Urothelium cell line (cell line): Measurements from ENCODE around the gene IGF2BP2.

Source experiments
- DNase-seq: peaks from one replicate; pipeline ENCODE4 v3.0.0; 2011; ENCODE audit warnings: low spot score, mixed read lengths
- FAIRE-seq: peaks from 2 replicates; lab custom pipeline; 2011; peaks lifted over from hg19 to GRCh38; lab: Jason Lieb, UNC

The IGF2BP2 gene

DNA sequence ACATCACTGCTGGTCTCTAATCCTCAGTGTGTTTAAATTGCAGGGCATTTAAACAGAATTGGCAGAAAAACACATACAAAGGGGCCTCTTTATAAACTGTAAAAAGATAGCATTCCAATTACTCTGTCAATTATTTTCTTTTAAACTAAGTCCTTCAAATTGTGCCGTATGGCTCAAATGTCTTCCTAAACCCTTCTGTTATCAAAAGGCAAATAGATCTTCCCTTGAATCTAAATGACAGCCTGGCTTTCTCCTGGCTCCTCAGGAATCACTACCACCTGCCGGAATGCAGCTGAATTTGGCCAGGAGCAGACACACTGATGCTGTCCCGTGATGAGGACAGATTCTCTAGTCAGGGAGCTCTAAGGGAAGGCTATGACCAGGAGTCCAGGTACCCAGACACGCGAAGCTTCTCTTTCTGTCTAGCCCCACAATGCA lies 85.6 kb downstream of the IGF2BP2 start:
- DNase-seq (no peak), FAIRE-seq (no peak)

DNA sequence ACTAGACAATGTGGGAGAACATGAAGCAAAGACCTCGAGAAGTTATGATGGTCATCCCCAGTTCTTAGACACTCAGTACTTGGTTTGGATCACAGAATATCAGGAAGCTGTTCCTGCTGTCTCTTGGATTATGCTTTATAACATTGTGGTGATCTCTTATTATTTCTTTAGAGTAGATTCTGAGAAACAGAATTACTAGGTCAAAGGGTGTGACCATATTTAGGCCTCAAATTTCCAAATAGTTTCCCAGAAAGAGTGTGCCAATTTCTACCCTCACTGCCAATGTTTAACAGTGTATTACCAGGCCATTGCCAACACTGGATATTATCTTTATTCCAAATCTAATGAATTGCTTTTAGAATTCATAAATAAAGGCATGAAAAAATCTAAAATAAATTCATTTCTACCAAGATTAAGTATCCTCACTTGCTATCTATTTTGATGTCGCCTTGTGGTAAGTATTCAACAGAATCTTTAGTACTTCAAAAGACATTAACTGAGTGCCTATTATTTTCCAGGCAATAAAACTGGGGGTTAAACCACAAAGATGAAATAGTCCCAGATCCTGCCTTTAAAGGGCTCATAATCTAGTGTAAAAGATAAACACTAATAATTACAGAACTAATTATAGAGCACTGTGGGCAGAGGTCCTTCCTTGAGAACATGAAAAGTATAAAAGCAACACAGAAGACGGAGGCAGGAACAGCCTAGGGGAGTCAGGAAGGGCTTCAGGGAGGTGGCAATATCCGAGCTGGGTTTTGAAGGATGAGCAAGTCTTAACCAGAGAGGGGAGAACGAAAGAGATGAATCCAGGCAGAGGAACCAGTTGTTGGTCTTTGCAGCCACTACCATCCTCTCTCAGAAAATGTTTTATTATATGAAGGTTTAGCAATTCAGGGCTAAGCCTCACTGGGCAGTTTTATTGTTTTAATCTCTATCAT lies 86.8 kb downstream of the IGF2BP2 start:
- FAIRE-seq = no peak
- no peak for DNase-seq

DNA sequence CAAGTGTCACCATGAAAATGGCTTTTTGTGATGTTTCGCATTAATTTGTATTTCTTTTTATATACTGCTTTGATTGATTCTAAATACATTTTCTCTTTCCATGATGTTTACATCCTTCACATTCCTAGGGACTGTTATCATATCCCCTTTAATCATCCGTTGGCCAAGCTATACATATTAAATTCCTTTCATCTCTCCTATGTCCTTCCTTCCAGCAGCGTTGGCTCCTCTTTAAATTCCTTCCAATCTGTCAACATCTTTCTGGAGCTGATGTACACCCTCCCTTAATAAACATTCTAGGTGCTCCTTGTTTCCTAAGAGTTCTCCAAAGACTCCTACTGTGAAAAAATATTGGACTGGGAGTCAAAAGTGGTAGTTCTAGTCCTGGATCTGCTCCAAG lies 87.8 kb downstream of the IGF2BP2 start:
- no peak for DNase-seq
- no peak for FAIRE-seq

DNA sequence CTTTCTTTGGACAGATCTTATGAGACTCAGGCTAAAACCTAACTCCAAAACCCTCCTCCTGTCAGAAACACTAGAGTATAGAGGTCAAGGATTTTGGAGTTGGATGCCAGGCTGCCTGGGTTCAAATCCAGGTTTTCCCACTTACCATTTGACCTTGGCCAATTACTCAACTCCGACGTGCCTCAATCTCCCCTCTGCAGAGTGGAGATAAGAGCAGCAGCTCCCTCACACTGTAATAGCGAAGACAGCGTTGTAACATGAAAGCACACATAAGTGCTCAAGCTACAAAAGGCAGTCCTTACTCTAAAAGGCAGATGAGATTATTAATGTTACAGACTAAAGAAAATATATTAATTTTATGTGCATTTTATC lies 90.1 kb downstream of the IGF2BP2 start:
- FAIRE-seq (no peak), DNase-seq (no peak)

DNA sequence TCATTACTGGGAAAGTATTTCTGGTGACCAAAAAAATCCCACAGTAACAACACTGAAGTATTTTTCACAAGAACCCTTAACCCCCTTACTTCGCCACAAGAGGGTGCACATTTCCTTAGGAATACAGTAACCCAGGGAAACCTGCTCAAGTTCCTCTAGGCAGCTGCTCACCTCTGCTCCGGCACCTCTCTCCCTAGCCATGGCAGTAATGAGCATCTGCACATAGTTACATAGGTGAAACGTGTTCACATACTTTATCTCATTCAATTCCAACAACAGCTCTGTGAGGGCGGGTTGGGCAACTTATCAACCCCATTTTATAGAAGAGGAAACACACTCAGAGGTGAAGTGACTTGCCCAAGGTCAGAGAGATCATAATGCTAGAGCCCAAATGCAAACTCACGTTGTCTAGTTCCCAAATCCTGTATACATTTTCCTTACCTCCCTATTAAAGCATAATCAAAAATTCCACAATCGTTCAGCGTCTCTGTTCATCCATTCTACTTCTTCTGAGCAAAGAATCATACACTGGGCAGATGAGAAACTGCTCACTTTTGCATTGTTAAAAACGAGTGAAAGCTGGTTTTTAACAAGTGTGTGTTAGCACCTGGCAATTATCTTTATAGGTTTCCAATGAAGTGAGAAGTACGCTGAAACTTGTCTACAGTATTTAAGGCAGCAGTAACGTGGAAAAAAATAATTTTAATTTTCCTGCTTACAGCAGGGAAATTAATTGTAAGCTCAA lies 90.7 kb downstream of the IGF2BP2 start:
- no peak for FAIRE-seq

DNA sequence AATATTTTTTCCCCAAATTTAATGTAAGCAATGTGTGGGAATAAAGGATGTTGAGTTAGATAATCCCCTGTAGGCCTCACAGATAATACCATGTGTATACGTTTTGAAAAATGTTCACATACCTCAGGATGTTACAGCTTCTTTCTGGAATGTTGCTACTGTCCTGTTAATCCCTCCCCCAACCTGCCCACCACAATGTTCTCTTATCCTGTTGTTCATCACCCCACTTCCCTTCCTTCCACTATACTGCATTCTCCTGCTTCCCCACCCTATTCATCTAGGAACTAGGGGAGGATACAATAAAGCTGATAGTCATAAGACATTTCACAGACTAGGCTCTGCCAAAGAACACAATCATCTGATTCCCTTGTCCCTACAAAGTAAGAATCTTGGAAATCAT lies 92.1 kb downstream of the IGF2BP2 start:
- DNase-seq = peak; percentile 62

More for the DNA sequence above, 90.7 kb downstream of the IGF2BP2 start:
- peak; percentile 76 for DNase-seq

DNA sequence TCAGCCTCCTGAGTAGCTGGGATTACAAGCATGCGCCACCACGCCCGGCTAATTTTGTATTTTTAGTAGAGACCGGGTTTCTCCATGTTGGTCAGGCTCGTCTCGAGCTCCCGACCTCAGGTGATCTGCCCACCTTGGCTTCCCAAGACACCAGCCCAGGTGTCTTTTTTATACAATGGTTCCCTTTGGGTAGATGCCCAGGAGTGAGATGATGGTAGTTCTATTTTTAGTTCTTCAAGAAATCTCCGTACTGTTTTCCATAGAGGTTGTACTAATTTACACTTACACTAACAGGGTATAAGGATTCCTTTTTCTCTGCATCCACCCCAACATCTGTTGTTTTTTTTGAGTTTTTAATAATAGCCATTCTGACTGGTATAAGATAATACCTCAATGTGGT lies 94.3 kb downstream of the IGF2BP2 start:
- FAIRE-seq (no peak), DNase-seq (no peak)

More for the DNA sequence above, 92.1 kb downstream of the IGF2BP2 start:
- no peak for FAIRE-seq

DNA sequence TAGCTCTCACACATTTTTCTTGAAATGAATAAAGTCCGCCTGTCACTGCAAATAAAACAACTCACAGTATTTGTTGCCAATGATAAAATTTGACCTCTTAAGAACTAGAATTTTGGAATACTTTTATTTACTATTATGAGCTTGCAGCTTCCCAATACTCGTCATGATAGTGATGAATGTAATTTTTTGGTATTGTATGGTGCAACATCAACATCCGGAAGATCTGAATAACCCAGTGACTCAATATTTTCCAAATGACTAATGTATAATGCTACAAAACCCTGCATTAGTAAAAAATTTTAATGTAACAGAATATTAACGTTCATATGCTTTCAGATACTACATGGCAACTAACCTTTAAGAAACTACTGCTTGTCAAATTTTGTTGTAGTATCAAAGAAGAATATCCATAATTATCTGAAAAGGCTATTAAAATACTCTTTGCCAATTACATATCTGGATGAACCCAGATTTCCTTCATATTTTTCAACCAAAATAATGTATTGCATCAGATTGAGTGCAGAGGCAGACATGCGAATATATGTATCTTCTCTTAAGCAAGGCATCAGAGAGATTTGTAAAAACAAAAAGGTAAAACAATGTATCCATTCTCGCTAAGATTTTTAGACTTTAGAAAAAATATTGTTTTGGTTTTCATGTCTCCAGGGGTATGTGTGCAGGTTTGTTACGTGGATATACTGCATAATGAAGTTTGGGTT lies 95.3 kb downstream of the IGF2BP2 start:
- FAIRE-seq (no peak), DNase-seq (no peak)

DNA sequence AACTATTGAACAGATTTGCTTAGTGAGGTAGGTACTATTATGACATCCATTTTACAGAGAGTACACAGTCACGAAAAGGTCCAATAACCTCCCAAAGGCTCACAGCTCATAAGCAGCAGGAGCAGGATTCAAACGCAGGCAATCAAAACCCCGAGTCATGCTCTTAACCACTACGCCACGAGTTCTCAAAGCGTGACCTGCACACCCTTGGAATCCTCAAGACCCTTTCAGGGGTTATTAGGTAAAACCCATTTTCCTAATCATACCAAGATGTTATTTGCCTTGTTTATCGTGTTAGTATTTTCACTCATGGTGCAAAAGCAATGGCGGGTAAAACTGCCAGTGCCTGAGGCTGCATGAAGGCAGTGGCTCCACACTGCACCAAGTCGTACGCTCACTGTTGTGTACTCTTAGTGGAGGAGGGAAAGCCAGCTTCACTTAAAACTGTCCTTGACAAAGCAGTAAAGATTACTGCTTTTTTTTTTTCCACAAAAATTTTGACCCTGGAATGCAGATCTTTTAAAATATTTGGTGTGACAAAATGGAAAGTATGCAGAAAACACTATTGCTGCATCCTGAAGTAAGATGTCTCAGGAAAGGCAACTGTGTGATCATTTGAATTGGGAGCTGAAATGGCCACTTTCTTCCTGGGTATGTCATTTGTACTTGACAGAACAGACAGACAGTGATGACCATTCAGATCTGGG lies 96.1 kb downstream of the IGF2BP2 start:
- DNase-seq = no peak
- no peak for FAIRE-seq

DNA sequence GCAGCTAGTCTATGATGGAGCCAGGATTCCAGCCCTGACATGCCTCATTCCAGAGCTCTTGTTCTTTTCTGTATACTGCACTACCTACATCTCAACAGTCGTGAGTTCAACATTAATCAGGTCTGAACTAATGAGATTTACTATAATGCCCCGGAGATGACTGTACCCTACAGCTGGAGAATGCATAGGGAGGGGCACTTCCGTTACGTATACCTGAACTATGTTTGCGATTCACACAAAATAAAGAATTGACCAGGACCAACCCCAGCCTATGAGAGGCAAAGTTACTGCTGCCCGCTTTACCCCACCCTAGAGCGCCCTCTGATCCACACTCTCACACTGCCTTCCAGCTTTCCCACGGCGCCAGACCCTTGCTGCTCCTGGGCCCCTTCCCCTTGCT lies 97.0 kb downstream of the IGF2BP2 start:
- FAIRE-seq (no peak), DNase-seq (no peak)

DNA sequence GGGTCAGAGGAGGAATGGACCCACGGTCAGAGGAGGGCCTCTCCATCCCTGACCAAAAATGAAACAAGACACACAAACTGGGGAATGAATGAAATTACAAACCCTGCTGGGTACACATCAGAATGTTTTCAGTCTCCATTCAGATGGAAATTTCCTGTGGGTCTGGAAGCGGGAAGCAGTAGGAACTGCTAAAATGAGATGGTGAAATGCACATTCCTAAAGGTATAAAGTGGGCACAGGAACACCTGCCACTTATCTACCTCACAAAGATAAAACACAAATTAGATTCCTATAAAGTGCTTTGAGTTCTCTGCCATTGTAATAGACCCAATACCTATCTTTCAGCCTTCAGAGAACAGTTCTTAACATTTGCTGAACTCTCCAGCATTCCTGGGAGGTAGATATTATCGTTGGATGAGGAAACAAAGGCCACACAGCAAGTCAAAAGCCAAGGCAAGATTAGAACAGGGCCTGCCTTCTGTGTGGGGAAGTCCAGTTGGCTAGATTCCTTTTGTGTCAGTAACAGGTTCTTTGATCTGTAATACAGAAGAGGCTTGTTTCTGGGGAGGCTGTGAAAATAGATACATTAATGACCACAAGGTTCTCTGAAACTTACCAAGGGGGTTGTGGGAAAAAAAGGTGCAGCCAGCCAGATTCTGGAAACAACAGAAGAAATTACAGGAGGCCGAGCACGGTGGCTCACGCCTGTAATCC lies 98.4 kb downstream of the IGF2BP2 start:
- FAIRE-seq (no peak), DNase-seq (no peak)

DNA sequence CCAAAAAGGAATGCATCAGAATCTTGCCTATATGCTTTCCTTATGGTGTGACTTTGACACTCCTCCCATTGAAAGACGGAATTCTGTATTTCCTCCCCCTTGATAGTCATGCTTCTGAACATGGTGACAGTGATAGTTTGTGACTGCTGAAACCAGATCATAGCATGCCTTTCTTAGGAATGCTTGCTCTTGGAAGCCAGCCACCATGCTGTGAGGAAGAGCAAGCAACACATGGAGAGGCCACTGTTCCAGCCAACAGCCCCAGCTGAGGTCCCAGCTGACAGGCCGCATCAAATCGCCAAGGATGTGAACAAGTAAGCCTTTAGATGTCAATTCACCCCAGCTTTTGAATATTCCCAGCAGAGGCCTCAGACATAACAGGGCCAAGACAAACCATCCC lies 100.1 kb downstream of the IGF2BP2 start:
- DNase-seq (no peak), FAIRE-seq (no peak)

DNA sequence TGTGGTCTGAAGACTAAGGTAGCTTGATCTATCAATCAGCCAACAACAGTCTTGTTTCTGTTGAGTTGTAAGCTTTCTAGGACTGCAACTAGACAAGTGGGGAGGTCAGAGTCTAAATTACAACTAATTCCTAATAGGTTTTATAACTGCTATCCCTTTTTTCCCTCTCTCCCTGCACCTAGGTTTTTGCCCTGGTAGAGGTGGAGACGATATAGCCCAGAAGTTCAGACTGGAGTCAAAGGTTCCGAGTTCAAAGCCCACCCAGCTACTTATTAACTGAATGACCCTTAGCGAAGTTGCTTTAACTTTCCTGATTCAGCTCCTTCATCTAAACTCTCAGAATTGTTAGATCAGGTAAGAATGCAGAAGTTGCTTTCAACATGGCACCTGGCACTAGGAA lies 100.6 kb downstream of the IGF2BP2 start:
- DNase-seq (no peak), FAIRE-seq (no peak)

DNA sequence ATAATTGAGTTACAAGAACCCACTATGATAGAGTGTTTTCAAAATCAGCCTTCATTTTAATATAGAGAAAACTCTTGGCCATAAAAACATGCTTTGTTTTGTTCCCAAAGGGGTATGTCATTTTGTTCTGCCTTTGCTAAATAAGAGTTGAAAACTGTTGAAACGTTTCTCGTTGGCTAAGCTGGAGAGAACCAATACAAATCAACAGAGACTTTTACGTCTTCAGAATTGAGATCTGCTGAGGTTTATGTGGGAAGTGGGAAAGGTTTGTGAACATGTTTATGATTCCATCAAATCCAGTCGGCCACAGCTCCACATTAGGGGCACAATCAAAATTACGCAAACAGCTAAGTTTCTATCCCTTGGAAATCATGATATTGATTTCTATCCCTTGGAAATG lies 102.0 kb downstream of the IGF2BP2 start:
- DNase-seq (no peak), FAIRE-seq (no peak)

DNA sequence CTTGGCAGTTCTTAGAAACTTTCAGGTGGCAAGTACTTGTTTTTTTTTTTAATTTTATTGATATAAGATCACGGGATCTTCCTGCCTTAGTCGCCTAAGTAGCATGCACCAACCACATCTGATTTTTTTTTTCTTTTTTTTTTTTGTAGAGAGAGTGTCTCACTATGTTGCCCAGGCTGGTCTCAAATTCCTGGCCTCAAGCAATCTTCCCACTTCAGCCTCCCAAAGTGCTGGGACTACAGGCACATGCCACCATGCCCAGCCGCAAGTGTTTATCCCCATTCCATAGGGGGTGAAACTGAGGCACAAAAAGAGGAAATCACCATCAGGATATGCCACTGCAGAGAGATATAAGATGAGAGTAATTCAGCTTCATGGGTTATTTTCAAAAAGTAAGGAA lies 102.9 kb downstream of the IGF2BP2 start:
- FAIRE-seq (no peak), DNase-seq (no peak)

DNA sequence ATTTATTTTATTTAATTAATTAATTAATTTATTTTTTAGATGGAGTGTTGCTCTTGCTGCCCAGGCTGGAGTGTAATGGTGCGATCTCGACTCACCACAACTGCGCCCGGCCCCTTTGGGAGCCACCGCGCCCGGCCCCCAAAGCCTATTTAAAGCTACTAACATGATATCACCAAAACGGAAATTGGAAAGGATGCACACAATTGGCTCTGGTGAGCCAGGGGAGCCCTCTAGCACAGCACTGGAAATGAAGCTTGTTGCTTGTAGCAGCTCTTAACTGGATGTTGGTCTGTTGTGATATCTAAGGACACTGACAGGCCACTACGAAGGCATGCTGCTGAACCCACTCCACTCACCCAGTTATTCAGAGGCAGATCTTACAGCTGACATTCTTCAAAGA lies 104.5 kb downstream of the IGF2BP2 start:
- no peak for FAIRE-seq
- no peak for DNase-seq

DNA sequence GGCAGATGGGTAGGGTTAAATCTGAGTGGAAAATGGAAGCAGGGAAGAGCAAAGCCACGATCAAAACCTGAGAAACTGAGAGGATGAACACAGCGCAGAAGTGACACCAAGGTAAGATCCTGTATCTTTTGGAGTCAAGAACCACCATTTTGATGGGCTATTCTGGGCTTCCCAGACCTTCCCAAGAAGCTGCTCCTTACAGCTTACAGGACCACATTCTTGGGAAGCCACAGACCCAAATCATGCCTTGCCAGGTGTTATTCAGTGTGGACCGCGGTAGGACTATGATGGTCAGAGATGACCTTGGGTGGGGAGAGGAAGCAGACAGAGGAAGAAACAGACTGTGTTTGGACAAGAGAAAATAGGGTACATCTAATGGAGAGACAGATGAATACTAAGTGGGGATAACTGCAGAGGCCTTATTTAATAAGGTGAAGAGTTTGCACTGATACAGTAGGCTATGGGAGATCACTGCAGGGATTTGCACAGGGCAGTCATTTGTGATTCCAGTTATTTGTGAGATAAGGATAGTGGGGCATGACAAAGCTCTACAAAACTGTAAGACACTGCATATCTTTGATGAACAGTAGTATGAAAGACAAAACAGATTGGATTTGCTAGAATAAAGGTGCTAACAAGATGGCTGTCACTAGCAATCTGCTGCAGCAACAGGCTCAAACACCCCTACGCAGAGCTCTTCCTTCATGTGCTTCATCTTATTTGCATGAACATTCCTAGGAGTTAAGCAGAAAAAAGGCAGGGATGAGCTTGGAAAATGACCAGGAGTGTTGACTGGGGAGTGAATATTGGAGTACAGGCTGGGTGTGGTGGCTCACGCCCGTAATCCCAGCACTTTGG lies 105.9 kb downstream of the IGF2BP2 start:
- DNase-seq (no peak), FAIRE-seq (no peak)

DNA sequence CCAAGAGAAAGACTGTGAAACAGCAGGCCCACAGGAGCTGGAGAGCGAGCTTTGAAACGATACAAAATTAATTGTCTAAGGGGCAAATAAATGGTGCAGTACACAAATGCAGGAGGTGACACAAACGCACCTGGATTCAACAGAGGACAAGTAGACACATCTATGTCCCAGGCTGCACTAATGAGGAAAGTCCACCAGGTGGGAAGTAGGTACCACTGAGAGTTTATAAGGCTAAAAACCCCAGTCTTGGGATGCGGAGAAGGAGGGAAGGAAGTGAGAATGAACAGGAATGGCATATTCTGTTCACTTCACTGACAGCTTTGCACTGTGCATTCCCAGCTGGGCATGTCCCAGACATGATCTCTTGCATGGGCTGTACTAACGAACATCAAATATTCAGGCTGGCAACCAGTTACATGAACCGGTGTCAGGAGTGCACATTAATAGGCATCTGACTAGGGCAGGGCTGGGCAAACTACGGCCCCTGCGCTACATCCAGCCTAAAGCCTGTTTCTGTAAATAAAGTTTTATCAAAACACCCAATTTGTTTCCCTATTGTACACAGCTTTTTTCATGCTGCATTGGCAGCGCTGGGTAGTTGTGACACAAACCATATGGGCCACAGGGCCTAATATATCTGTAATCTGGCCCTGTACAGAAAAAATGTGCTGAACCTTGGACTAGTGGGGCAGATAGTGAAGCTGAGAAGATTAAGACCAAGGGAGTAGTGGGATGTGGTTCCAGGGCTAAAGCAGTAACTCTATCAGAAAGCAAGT lies 107.0 kb downstream of the IGF2BP2 start:
- FAIRE-seq (no peak), DNase-seq (no peak)
